ENCODE data around the gene IL1RN. TPM values are rescaled to one million over a fixed set of nuclear protein-coding genes. Genes with fewer than 3 reads are reported as not detected.

The IL1RN gene
- total and polyA plus RNA-seq, 10 of the 15 experiments (the other 5 are each of a cell fraction or from before 2014, with no cell fraction given): 0.04 TPM; not detected in 7

GRCh38 chr2:113102133-113102532 is 25.3 kb upstream of the IL1RN start:
- BruUV-seq (replicated peaks): no TSS peak
- Histone ChIP-seq H2AFZ (ENCODE audit: control insufficient read depth, low read depth, low read length) (no peak overlapping the region), H3K27me3 (replicated peaks in 1 of 2; ENCODE audit: control insufficient read depth in 2 of 2, insufficient read depth in 2 of 2, low read length in 1 of 2) (no peaks in the 10 kb centered on the region), H4K20me1 (ENCODE audit: control insufficient read depth, insufficient read depth) (no peaks in the 10 kb centered on the region), H3K9ac (ENCODE audit: control insufficient read depth, insufficient read depth, low read length) (no peak overlapping the region), H3K4me2 (ENCODE audit: control insufficient read depth, insufficient read depth) (no peak overlapping the region), H3K36me3 (ENCODE audit: control insufficient read depth in 2 of 2, insufficient read depth in 2 of 2, low read length in 1 of 2) (no peaks in the 10 kb centered on the region), H3K27ac (ENCODE audit: control insufficient read depth, insufficient read depth) (no peak overlapping the region), H3K9me3 (replicated peaks; ENCODE audit: control insufficient read depth, insufficient read depth, low read length) (no peaks in the 10 kb centered on the region; the same call in 1 of the 3 replicates), H3K4me1 (ENCODE audit: control insufficient read depth, insufficient read depth, low read length) (no peaks in the 10 kb centered on the region), H3K79me2 (ENCODE audit: control insufficient read depth, insufficient read depth, low read length) (no peaks in the 10 kb centered on the region), H3K4me3 (no peak overlapping the region)
- in situ Hi-C loops (cut with MboI) (no loop called here), intact Hi-C loops (cut with micrococcal nuclease; ENCODE audit: unreplicated experiment) (no loop called here)
- ChIA-PET RAD21 (ENCODE audit: unreplicated experiment) (no interaction called here), CTCF (interaction anchor here (1.3 to 1.6 kb wide), 2 partner anchors 36 to 306 kb away, joined by 3 to 4 read pairs; no protein-coding TSS in a partner anchor), SMC1A (ENCODE audit: uncharacterized antibody, unreplicated experiment) (interaction anchor here (1.5 kb wide), 1 partner anchor 11 kb away, joined by 3 read pairs; no protein-coding TSS in a partner anchor), POLR2A (no interaction called here)
- TF ChIP-seq HCFC1 (IDR thresholded peaks at IDR 0.05; ENCODE audit: low read length) (no peak), EGR1 (IDR thresholded peaks at IDR 0.05; ENCODE audit: borderline replicate concordance in 1 of 2, low read depth in 2 of 2, low read length in 2 of 2) (no peak), POU2F2 (IDR thresholded peaks at IDR 0.05; ENCODE audit: borderline replicate concordance, low read depth, low read length) (no peak), NFYB (IDR thresholded peaks at IDR 0.05; ENCODE audit: insufficient read depth, low read depth, low read length) (no peak), MYB (IDR thresholded peaks at IDR 0.05; ENCODE audit: borderline replicate concordance, low read depth, low read length) (no peak), RBBP5 (conservative IDR thresholded peaks at IDR 0.05) (no peak), ZBTB40 (IDR thresholded peaks at IDR 0.05; ENCODE audit: borderline replicate concordance) (no peak), TARDBP (IDR thresholded peaks at IDR 0.05; ENCODE audit: borderline replicate concordance) (no peak)
- FAIRE-seq: no peak
- no peak for DNase-seq (ENCODE audit: low read depth, low spot score)
- ATAC-seq: no peak
- 53% methylated on average over 2 of the region's 2 CpGs for WGBS (ENCODE audit: insufficient coverage, insufficient replicate concordance, low lambda C conversion rate, missing lambda C conversion rate)

All from GM12878 (cell line).